Tibial nerve (tissue), 4 donors: Measurements from ENCODE around the gene ERBB4. TPM values are rescaled to one million over a fixed set of nuclear protein-coding genes. Genes with fewer than 3 reads are reported as not detected.
A peak's percentile ranks its signal among the peaks of the same experiment; 100 is the strongest.

ENCODE experiments used
- DNase-seq, 2 donors: peaks; one replicate each; pipeline ENCODE4 v3.0.0-alpha.2; 2019; ENCODE audit warnings: low spot score in 2 of 2
- H3K27ac ChIP-seq, 4 donors: fragments of 200-600 bp; sonication (generic) in 3 of 4; one replicate each; pipeline ENCODE4 v1.5.1; 2017 to 2019; ENCODE audit warnings: mild to moderate bottlenecking in 1 of 4
- H3K27me3 ChIP-seq, 2 donors: fragments of 200-600 bp; sonication (generic) in 1 of 2; one replicate each; pipeline versions ENCODE4 v1.5.1 to v1.6.0; 2017 to 2019
- H3K36me3 ChIP-seq, 3 donors: fragments of 200-600 bp; sonication (generic); one replicate each; pipeline ENCODE4 v1.5.1; 2018 to 2019
- H3K4me1 ChIP-seq, 4 donors: fragments of 200-600 bp; sonication (generic) in 3 of 4; one replicate each; pipeline ENCODE4 v1.5.1; 2017 to 2019
- H3K4me3 ChIP-seq, 4 donors: fragments of 200-600 bp; sonication (generic) in 3 of 4; one replicate each; pipeline ENCODE4 v1.5.1; 2017 to 2019; ENCODE audit warnings: mild to moderate bottlenecking in 1 of 4, moderate library complexity in 1 of 4
- H3K9me3 ChIP-seq, 4 donors: fragments of 200-600 bp; sonication (generic) in 3 of 4; one replicate each; pipeline ENCODE4 v1.5.1; 2017 to 2019
- CTCF ChIP-seq, 5 experiments: fragments of 200-600 bp in 3 of 5; fragments of 450-650 bp in 2 of 5; sonication (generic) in 3 of 5; IDR thresholded peaks; one replicate each; pipeline ENCODE4 v1.5.1; 2016 to 2019; ENCODE audit warnings: antibody characterized with exemption in 5 of 5, mild to moderate bottlenecking in 3 of 5, moderate library complexity in 2 of 5
- EP300 ChIP-seq, 2 donors: sonication (generic); formaldehyde crosslinking; IDR thresholded peaks; one replicate each; pipeline ENCODE4 v1.6.1; 2017; ENCODE audit warnings: antibody characterized with exemption in 2 of 2, mild to moderate bottlenecking in 1 of 2
- POLR2A ChIP-seq, 2 donors: fragments of 450-650 bp; IDR thresholded peaks; one replicate each; pipeline ENCODE4 v1.6.1; 2017; ENCODE audit warnings: antibody characterized with exemption in 2 of 2, mild to moderate bottlenecking in 2 of 2, moderate library complexity in 2 of 2
- WGBS, 2 donors: methylation state at CpG; one replicate each; pipeline ENCODE4 v1.1.5; 2018; 5-methylcytosine and 5-hydroxymethylcytosine counted together
- total RNA-seq, 4 donors: library from RNA; depleted of rRNA; stranded (reverse); fragments of >200 nt; gene quantifications; one replicate each; pipeline ENCODE4 v1.1.0, GENCODE V29; 2016

ERBB4 gene
- total RNA-seq, 4 donors from 2014 or later: 2.4 to 3.3 (median 2.9) TPM

DNA sequence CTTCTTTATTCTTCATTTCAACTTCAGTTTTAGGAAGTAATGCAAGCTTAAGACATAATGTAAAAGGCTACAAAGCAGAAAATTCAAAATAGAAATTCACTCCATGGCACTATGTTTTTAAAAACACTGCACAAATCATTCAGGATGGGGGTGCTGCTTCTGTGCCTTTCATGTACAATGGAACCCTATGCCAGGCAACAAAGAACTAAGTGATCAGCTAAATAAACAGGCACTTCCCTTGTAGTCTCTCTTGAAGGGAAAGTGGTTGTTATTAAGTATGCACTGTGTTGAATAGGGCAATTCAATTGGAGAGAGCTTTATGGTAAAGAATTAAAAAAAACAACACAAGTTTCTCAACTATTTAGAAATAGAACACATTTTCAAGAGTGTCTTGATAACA is 10.9 kb upstream of the ERBB4 start:
- DNase-seq: no peak
- Histone ChIP-seq H3K4me3 (no peak overlapping the region), H3K27me3 (no peaks in the 10 kb centered on the region), H3K27ac (peak overlapping the region in 1 of 4 donors; percentile 26), H3K4me1 (peaks cover 0 to 17% (median 0%) of the 10 kb centered on the region in 4 donors), H3K9me3 (no peaks in the 10 kb centered on the region), H3K36me3 (no peaks in the 10 kb centered on the region)
- TF ChIP-seq EP300 (IDR thresholded peaks at IDR 0.05): no peak
- TF ChIP-seq CTCF (IDR thresholded peaks at IDR 0.05): no peak
- no peak for TF ChIP-seq POLR2A (IDR thresholded peaks at IDR 0.05)

- no peak overlapping the region for H3K4me3 ChIP-seq
- H3K27ac ChIP-seq: no peak overlapping the region
- no peaks in the 10 kb centered on the region for H3K27me3 ChIP-seq
- WGBS, 2 donors: 9 to 16% methylated on average over 1 of the region's 1 CpG
- DNase-seq: peak in 1 of 2 donors; percentile 22
- no peaks in the 10 kb centered on the region for H3K36me3 ChIP-seq
- TF ChIP-seq CTCF (IDR thresholded peaks at IDR 0.05) (peak; percentile 15 to 58 (median 49)), EP300 (IDR thresholded peaks at IDR 0.05) (no peak)
- peaks cover 0 to 17% (median 0%) of the 10 kb centered on the region in 4 donors for H3K4me1 ChIP-seq
- no peaks in the 10 kb centered on the region for H3K9me3 ChIP-seq
Observed at GRCh38 chr2:212548455-212548819, 9.8 kb upstream of the ERBB4 start.

- no peaks in the 10 kb centered on the region for H3K9me3 ChIP-seq
- no peak for DNase-seq
- peaks cover 0 to 17% (median 0%) of the 10 kb centered on the region in 4 donors for H3K4me1 ChIP-seq
- no peaks in the 10 kb centered on the region for H3K36me3 ChIP-seq
- no peak overlapping the region for H3K4me3 ChIP-seq
- no peaks in the 10 kb centered on the region for H3K27me3 ChIP-seq
- no peak overlapping the region for H3K27ac ChIP-seq
- TF ChIP-seq CTCF (IDR thresholded peaks at IDR 0.05): no peak
Observed at GRCh38 chr2:212547716-212548454, 9.3 kb upstream of the ERBB4 start.

- Histone ChIP-seq H3K9me3 (no peaks in the 10 kb centered on the region), H3K36me3 (no peaks in the 10 kb centered on the region), H3K27me3 (no peaks in the 10 kb centered on the region), H3K27ac (no peak overlapping the region), H3K4me3 (no peak overlapping the region), H3K4me1 (peaks cover 0 to 17% (median 0%) of the 10 kb centered on the region in 4 donors)
- no peak for DNase-seq
- TF ChIP-seq POLR2A (IDR thresholded peaks at IDR 0.05) (no peak), EP300 (IDR thresholded peaks at IDR 0.05) (no peak), CTCF (IDR thresholded peaks at IDR 0.05) (no peak)
- WGBS, 2 donors: 92 to 93% methylated on average over 1 of the region's 1 CpG
Observed at GRCh38 chr2:212546669-212547068, 8.1 kb upstream of the ERBB4 start.

GRCh38 chr2:212540341-212540740 is 1.7 kb upstream of the ERBB4 start:
- WGBS, 2 donors: 65 to 95% methylated on average over 4 of the region's 4 CpGs
- Histone ChIP-seq H3K27me3 (peaks cover 0 to 18% of the 10 kb centered on the region in 2 donors), H3K36me3 (no peaks in the 10 kb centered on the region), H3K27ac (no peak overlapping the region), H3K4me3 (no peak overlapping the region), H3K4me1 (peaks cover 0 to 32% (median 0%) of the 10 kb centered on the region in 4 donors), H3K9me3 (no peaks in the 10 kb centered on the region)
- DNase-seq: no peak
- TF ChIP-seq CTCF (IDR thresholded peaks at IDR 0.05): no peak
- no peak for TF ChIP-seq POLR2A (IDR thresholded peaks at IDR 0.05)
- TF ChIP-seq EP300 (IDR thresholded peaks at IDR 0.05): no peak
